WI38 (cell line): ENCODE results near the gene AP3M1.

ENCODE experiments used
- H3K4me3 ChIP-seq: 2 replicates; pipeline ENCODE4 v1.5.1; 2011; ENCODE audit warnings: low read depth, mild to moderate bottlenecking, control low read depth, low read length
- TF ChIP-seq, protein P1 (sequence below): IDR thresholded peaks from 2 replicates; pipeline ENCODE4 v1.5.1; 2012; ENCODE audit warnings: low read depth, mild to moderate bottlenecking, control low read depth, low read length

AP3M1 gene

DNA sequence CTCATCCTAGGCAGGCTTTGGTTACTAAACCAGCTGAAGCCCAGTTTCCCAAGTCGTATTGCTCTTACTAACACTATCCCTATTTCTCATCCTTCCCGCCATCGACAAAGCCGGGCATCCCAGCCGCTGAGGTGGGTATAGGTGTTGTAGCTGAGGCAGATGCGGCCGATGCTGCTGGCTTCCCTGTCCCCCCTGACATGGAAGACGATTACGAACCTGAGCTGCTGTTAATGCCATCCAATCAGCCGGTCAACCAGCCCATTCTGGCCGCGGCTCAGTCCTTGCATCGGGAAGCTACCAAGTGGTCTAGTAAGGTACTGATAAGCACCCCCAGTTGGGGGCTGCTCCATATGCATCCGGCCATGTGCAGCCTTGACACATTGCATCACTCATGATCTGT, 38.8 kb downstream of the AP3M1 start:
- no peak overlapping the region for H3K4me3 ChIP-seq
- TF ChIP-seq, protein P1, sequence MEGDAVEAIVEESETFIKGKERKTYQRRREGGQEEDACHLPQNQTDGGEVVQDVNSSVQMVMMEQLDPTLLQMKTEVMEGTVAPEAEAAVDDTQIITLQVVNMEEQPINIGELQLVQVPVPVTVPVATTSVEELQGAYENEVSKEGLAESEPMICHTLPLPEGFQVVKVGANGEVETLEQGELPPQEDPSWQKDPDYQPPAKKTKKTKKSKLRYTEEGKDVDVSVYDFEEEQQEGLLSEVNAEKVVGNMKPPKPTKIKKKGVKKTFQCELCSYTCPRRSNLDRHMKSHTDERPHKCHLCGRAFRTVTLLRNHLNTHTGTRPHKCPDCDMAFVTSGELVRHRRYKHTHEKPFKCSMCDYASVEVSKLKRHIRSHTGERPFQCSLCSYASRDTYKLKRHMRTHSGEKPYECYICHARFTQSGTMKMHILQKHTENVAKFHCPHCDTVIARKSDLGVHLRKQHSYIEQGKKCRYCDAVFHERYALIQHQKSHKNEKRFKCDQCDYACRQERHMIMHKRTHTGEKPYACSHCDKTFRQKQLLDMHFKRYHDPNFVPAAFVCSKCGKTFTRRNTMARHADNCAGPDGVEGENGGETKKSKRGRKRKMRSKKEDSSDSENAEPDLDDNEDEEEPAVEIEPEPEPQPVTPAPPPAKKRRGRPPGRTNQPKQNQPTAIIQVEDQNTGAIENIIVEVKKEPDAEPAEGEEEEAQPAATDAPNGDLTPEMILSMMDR: no peak

DNA sequence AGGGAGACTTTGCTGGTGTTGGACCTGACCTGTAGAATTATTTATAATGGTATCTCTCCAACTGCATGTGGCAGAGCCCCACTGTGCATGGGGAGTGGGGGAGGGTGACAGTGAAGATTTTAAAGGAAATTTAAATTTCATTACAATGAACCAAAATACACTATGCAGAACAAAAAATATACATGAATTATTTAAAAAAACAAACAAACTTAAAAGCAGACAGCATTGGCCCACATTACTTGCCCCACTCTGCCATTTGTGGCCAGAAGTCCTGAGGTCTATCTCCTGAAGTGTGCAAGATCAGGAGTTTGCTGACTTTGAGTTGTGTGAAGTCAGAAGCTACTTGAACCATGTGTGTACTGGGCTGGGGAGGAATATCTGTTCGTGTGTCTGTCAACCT, 40.5 kb downstream of the AP3M1 start:
- TF ChIP-seq, protein P1: no peak
- H3K4me3 ChIP-seq: no peak overlapping the region

DNA sequence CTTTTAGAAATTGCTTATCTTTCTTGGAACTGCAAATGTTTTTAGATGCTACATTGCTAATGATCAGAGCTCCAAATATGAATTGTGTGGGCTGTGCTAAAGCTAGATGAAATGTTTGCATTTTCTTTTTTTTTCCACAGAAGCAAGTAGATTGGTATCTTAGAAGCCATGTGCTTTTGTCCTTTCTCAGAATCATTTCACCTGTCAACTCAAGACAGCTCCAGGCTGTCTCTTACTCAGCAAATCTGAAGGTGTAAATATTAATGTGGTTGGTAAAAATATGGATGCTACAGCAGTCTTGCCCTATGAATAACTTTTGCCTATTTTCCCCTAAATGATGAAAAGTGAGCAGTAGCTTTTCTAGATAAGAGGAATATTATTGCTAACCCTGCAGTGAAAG, 41.2 kb downstream of the AP3M1 start:
- H3K4me3 ChIP-seq: no peak overlapping the region
- TF ChIP-seq, protein P1: no peak

DNA sequence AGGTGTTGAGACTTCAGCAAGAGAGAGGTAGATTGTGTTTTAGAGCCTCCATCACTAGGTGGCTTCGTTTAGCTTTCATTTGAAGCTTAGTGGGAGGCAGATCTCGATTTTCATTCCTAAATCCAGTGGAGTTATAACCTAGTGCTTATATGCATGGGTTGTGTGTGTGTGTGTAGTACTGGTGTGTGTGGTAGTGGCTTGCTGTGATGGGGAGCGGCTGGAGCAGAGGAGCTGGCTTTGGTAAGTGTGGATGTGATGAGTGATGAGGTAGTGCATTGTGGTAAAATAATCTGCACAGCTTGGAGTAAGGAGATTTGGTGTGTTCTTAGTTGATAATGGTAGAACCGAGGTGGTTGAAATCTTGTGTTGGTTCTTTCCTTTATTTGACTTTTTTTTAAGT, 43.2 kb downstream of the AP3M1 start:
- TF ChIP-seq, protein P1: no peak
- H3K4me3 ChIP-seq: no peak overlapping the region

DNA sequence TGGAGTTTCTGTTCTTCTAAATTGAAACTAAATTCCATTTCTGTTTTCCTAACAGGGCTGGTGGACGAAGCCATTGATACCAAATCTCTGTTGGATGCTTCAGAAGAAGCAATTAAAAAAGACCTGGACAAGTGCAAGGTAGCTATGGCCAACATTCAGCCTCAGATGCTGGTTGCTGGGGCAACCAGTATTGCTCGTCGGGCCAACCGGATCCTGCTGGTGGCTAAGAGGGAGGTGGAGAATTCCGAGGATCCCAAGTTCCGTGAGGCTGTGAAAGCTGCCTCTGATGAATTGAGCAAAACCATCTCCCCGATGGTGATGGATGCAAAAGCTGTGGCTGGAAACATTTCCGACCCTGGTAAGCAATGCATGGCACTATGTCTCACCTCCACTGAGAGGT, 45.6 kb downstream of the AP3M1 start:
- no peak overlapping the region for H3K4me3 ChIP-seq
- TF ChIP-seq, protein P1: no peak

DNA sequence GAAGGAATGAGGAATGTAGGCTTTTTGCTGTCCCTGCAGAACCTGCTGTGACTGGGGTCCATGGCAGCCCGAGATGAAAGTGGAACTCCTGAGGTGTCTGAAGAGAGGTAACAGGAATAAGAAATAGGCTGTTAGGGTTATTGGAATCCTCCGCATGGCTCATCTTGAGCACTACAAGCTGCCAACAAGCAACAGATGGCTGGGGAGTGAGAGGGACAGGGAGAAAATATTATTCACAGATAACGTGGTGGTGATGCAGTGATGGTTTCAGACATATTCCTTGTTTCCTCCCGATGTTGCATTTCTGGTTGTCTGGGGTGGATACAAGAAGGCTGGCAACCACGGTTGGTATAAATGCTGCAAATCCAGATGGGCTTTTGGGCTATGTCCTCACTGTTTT, 46.1 kb downstream of the AP3M1 start:
- TF ChIP-seq, protein P1: no peak
- no peak overlapping the region for H3K4me3 ChIP-seq

DNA sequence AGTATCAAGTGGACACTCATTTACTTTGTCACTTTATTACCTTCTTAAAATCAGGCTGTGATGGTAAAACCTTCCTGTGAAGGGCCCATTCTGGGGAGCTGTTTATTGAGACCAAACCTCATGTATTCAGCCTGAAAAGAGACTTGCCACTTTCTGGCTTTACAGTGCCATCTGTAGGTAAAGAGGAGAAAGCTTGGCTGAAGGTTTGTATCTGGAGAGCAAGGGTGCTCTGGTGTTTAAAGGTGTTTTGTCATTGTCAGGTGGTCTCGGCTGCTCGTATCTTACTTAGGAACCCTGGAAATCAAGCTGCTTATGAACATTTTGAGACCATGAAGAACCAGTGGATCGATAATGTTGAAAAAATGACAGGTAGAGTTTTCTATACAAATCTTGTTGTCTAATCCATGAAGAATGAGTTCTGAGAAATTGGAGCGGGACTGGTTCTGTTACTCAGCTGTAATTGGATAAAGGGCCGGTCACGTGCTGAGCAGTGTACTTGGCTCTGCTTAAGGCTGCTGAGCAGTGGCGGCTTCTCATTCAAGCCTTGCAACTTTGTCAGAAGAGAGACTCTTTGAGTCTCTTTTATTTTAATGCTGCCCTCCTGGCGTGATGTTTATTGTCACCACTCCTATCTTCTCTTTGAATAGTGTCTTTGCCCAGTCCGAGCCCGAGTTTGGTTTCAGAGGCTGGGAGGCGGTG, 46.9 kb downstream of the AP3M1 start:
- H3K4me3 ChIP-seq: no peak overlapping the region
- TF ChIP-seq, protein P1: no peak
